HepG2 (cell line): ENCODE measurements around the gene HTRA3. TPM values are rescaled to one million over a fixed set of nuclear protein-coding genes. Genes with fewer than 3 reads are reported as not detected.

Source experiments
- CBX5 ChIP-seq: sonication (generic); formaldehyde crosslinking; IDR thresholded peaks from 2 replicates; pipeline ENCODE4 v1.4.0; 2020; ENCODE audit warnings: missing genetic modification reagents, borderline replicate concordance
- CEBPB ChIP-seq: IDR thresholded peaks from 2 replicates; pipeline ENCODE4 v1.6.1; 2011; ENCODE audit warnings: low read depth, low read length, improper control_type of control experiment, borderline replicate concordance
- FUBP1 ChIP-seq: sonication (generic); formaldehyde crosslinking; IDR thresholded peaks from 2 replicates; pipeline ENCODE4 v1.5.1; 2020; ENCODE audit warnings: missing genetic modification reagents, mild to moderate bottlenecking, borderline replicate concordance
- MED13 ChIP-seq: sonication (generic); formaldehyde crosslinking; IDR thresholded peaks from 2 replicates; pipeline ENCODE4 v1.5.0; 2020; ENCODE audit warnings: missing genetic modification reagents
- MZF1 ChIP-seq: sonication (generic); formaldehyde crosslinking; IDR thresholded peaks from 2 replicates; pipeline ENCODE4 v1.8.1; 2023; ENCODE audit warnings: mild to moderate bottlenecking, missing genetic modification reagents, borderline replicate concordance
- SKIL ChIP-seq: sonication (generic); formaldehyde crosslinking; IDR thresholded peaks from 2 replicates; pipeline ENCODE4 v1.8.0; 2022; ENCODE audit warnings: missing genetic modification reagents, mild to moderate bottlenecking, moderate library complexity, borderline replicate concordance
- SRY ChIP-seq: sonication (generic); formaldehyde crosslinking; IDR thresholded peaks from 2 replicates; pipeline ENCODE4 v1.8.0; 2022; ENCODE audit warnings: mild to moderate bottlenecking, missing genetic modification reagents
- ZBTB20 ChIP-seq: sonication (generic); formaldehyde crosslinking; IDR thresholded peaks from 2 replicates; pipeline ENCODE4 v1.8.1; 2023; ENCODE audit warnings: missing genetic modification reagents, low read depth, mild to moderate bottlenecking, borderline replicate concordance
- ZNF18 ChIP-seq: sonication (generic); formaldehyde crosslinking; IDR thresholded peaks from 2 replicates; pipeline ENCODE4 v1.8.0; 2022; ENCODE audit warnings: mild to moderate bottlenecking, missing genetic modification reagents; ENCODE audit not compliant: insufficient replicate concordance
- ZNF563 ChIP-seq: sonication (generic); formaldehyde crosslinking; IDR thresholded peaks from 2 replicates; pipeline ENCODE4 v1.8.0; 2022; ENCODE audit warnings: mild to moderate bottlenecking, moderate library complexity, missing genetic modification reagents
- polyA plus RNA-seq, 8 experiments: library from polyadenylated mRNA; depleted of rRNA in 3 of 8; stranded (reverse) in 7 of 8; unstranded in 1 of 8; fragments of >200 nt; fragmentation: Illumina TruSeq in 4 of 8; extraction: Trizol in 4 of 8; gene quantifications; 2 replicates each; pipeline versions ENCODE4 v1.2.1 to v1.2.3, GENCODE V29; 2011 to 2016; ENCODE audit warnings: low read depth in 4 of 8, missing spikeins in 1 of 8, mixed read lengths in 1 of 8; ENCODE audit not compliant: insufficient read depth in 1 of 8
- total RNA-seq, 5 experiments: library from RNA; depleted of rRNA; stranded (reverse); fragments of >200 nt; fragmentation: Illumina TruSeq; extraction: Trizol; gene quantifications; 2 replicates each; pipeline ENCODE4 v1.2.3, GENCODE V29; 2016; ENCODE audit warnings: low read depth in 1 of 5

The HTRA3 gene
- total and polyA plus RNA-seq, 2 of the 13 experiments (the other 11 are each of a cell fraction or from before 2014, with no cell fraction given) = 0.17 TPM; not detected in 1

- TF ChIP-seq ZNF563 = no peak
- no peak for TF ChIP-seq MZF1 (CRISPR knock-in tag)
- no peak for TF ChIP-seq SKIL (CRISPR knock-in tag)
- TF ChIP-seq MED13 = no peak
- TF ChIP-seq CEBPB = no peak
- TF ChIP-seq CBX5 = no peak
- TF ChIP-seq SRY (CRISPR knock-in tag) = no peak
- no peak for TF ChIP-seq ZBTB20 (CRISPR knock-in tag)
- no peak for TF ChIP-seq FUBP1
- TF ChIP-seq ZNF18 (CRISPR knock-in tag) = no peak
Observed at GRCh38 chr4:8283161-8283560, 13.6 kb downstream of the HTRA3 start (continued).
